ENCODE data around the gene HIRIP3. TPM values are rescaled to one million over a fixed set of nuclear protein-coding genes. Genes with fewer than 3 reads are reported as not detected.

Gene HIRIP3
- total RNA-seq, 8 experiments from 2014 or later = 7.9 to 30.4 (median 16.9) TPM

DNA sequence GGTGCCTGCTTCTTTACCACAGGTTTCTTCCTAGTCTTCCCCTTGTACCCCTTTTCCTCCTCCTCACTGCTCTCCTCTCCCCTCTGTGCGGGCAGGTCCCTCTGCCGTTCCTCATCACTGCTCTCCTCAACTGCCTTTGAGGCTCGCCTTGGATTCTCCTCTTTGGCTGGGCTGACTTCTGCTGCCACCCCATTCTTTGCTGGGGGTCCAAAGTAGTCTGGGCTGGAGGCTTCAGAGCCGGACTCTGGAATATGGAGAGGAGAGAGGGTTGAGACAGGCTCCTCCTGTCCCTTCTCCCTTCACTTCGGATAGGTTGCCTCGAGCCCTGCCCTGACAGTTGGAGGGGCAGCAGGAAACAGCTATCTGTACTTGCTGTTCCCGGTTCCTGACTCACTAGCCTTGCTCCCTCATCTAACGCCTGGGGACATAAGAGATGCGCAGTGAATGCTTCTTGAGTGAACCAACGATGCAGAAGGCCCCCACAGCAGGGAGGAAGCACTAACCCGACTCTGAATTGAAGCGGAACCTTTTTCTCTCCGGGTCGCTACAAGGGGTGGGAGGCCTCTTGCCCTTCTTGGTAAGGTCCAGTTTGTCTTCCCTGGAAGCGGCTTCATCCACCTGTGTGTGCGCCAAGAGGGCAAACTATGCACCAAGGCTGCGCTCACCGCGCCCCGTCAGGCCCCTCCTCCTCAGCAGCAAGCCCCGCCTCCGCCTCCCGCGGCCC lies 655 bp downstream of the HIRIP3 start:
- Histone ChIP-seq H3K27ac (peak overlapping the region; percentile 97 to 98), H3K4me3 (peak overlapping the region; percentile 54 to 91 (median 73)), H3K4me1 (replicated peaks in 1 of 2) (peaks cover 5 to 10% of the 10 kb centered on the region in 2 donors)
- 0 to 100% (median 26%) methylated on average over 1 to 7 of the region's 24 CpGs for WGBS, 10 experiments
- in situ Hi-C loops (cut with MboI; ENCODE audit: low pct_unique_long_range_greater_than_20kb in 2 of 9, low sequenced_read_pairs in 9 of 9, unreplicated experiment in 9 of 9) = no loop called here
- ATAC-seq (replicated peaks in 6 of 8) = peak; percentile 8 to 49 (median 36)

DNA sequence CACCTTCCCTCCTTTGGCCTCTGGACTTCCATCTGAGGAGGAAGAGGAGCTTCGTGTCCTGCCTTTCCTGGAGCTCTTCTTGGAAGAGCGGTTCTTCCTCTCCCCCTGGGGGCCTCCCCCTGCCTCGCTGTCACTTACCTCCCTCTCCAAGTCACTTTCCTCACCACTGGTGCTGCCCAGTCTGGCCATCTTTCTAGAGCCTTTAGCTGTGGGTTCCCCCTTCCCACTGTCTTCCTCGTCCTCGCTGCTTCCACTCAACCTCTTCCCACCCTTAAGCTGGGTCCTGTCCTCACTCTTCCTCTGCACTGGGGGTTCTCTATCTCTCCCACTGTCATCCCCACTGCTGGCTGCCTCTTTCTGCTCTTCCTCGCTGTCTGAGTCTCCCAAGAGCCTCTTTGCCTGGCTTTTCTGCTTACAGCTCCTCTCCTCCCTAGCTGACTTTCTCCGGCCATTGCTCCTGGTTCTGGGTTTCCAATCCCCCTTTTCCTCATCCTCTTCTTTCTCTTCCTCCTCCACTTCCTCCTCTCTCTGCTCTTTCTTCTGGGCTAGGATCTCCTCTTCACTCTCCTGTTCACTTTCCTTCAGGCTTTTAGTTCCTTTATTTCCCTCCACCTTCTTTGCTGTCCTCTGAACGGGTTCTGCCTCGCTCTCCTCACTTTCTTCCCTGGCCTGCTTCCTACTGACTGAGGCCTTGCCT lies 1.4 kb downstream of the HIRIP3 start:
- Histone ChIP-seq H3K27ac (no peak overlapping the region), H3K4me1 (replicated peaks in 1 of 2) (peaks cover 5 to 10% of the 10 kb centered on the region in 2 donors), H3K4me3 (peak overlapping the region in 3 of 5 donors; percentile 54 to 73 (median 62))
- WGBS, 10 experiments = 82 to 98% (median 92%) methylated on average over 2 to 6 of the region's 9 CpGs; no CpG with 5 or more reads in 1 of the 10 experiments
- ATAC-seq (replicated peaks in 6 of 8) = no peak
- in situ Hi-C loops (cut with MboI; ENCODE audit: low pct_unique_long_range_greater_than_20kb in 2 of 9, low sequenced_read_pairs in 9 of 9, unreplicated experiment in 9 of 9) = no loop called here

DNA sequence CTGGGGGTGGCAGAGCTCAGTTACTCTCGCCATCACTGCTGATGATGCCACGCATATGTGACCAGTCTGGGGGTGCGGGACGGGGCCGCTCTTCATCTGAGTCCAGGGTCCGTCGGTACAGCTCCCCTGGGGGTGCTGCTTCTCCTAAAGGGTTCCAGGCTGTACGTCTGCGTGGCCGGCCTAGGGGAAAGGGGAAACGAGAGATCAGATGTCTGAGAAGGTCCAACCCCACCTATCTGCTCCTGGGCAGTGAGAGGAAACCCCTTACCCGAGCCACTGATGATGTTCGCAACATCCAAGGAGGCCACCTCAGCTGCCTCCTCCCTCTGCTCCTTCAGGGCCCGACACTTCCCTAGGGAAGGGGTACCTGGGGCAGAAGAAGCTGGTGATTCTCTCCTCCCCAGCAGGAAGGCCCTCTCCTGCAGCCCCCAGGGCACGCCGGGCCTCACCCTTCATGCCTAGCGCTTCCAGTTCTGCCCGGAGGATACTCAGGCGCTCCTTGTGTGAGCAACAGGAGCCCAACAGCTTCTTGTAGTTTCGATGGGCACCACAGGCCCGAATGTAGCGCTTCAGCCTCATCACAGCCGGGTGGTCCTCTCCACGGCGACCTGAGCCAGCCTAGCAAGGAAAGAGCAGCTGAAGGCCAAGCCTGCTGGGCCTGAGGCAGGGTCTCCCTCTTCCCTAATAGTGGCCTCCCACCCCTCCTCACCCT lies 2.1 kb downstream of the HIRIP3 start:
- H3K4me1 ChIP-seq (replicated peaks in 1 of 2) = peaks cover 5 to 10% of the 10 kb centered on the region in 2 donors
- in situ Hi-C loops (cut with MboI; ENCODE audit: low pct_unique_long_range_greater_than_20kb in 2 of 9, low sequenced_read_pairs in 9 of 9, unreplicated experiment in 9 of 9) = no loop called here
- no peak for ATAC-seq (replicated peaks in 6 of 8)
- no peak overlapping the region for H3K27ac ChIP-seq
- WGBS, 10 experiments = 80 to 100% (median 98%) methylated on average over 1 to 6 of the region's 25 CpGs; no CpG with 5 or more reads in 2 of the 10 experiments
- H3K4me3 ChIP-seq = no peak overlapping the region

DNA sequence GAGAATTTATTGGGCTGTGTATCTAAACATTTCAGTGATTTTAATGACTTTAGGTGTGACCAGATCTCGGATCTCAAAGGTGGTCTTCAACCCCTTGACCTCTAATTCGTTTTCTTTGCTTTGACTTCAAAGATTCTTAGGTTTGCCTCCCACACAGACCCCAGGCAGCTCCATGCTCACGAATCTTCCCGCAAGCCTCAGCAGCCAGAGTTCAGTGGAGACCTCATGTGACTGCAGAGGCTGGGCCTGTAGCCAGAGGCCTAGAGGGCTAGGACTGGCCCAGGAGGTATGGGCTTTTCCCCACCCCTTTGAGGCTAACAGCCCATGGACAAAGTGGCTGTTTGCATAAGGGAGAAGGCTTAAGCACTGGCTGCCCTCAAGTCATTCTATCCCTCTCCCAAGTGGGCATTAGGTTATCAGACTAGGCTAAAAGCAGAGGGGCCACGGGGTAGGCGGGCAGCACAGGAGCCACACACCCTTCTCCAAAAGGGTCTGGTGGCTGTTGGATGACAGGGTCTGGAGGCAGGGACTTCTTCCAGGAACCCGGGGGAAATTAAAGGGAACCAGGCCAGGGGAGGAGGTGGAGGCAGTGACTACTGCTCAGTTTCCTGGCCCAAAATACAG lies 3.0 kb downstream of the HIRIP3 start:
- ATAC-seq (replicated peaks in 6 of 8) = peak in 2 of 8 experiments; percentile 19 to 20
- WGBS, 10 experiments = 27 to 83% (median 55%) methylated on average over 2 to 6 of the region's 7 CpGs; no CpG with 5 or more reads in 4 of the 10 experiments
- Histone ChIP-seq H3K4me1 (replicated peaks in 1 of 2) (peaks cover 5 to 10% of the 10 kb centered on the region in 2 donors), H3K4me3 (no peak overlapping the region), H3K27ac (no peak overlapping the region)
- in situ Hi-C loops (cut with MboI; ENCODE audit: low pct_unique_long_range_greater_than_20kb in 2 of 9, low sequenced_read_pairs in 9 of 9, unreplicated experiment in 9 of 9) = no loop called here

DNA sequence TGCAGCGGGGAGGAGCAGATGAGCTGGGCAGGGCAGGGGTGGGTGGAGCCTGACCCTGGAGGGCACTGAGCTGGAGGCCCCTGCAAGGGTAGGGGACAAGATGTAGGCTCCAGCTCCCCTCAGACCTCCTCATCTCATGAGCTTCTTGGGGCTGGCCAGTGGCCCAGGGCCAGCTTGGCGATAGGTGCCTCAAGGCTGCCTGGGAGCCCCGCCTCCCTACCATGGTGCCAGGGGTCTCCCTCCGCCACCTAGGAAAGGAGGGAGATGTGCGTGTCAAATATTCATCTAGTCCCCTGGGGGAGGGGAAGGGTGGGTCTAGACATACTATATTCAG lies 3.9 kb downstream of the HIRIP3 start:
- Histone ChIP-seq H3K27ac (no peak overlapping the region), H3K4me3 (no peak overlapping the region), H3K4me1 (replicated peaks in 1 of 2) (peaks cover 5 to 8% of the 10 kb centered on the region in 2 donors)
- ATAC-seq (replicated peaks in 6 of 8) = no peak
- WGBS, 10 experiments = 40% methylated on average over 1 of the region's 5 CpGs; no CpG with 5 or more reads in 8 of the 10 experiments
- in situ Hi-C loops (cut with MboI; ENCODE audit: low pct_unique_long_range_greater_than_20kb in 2 of 9, low sequenced_read_pairs in 9 of 9, unreplicated experiment in 9 of 9) = no loop called here

DNA sequence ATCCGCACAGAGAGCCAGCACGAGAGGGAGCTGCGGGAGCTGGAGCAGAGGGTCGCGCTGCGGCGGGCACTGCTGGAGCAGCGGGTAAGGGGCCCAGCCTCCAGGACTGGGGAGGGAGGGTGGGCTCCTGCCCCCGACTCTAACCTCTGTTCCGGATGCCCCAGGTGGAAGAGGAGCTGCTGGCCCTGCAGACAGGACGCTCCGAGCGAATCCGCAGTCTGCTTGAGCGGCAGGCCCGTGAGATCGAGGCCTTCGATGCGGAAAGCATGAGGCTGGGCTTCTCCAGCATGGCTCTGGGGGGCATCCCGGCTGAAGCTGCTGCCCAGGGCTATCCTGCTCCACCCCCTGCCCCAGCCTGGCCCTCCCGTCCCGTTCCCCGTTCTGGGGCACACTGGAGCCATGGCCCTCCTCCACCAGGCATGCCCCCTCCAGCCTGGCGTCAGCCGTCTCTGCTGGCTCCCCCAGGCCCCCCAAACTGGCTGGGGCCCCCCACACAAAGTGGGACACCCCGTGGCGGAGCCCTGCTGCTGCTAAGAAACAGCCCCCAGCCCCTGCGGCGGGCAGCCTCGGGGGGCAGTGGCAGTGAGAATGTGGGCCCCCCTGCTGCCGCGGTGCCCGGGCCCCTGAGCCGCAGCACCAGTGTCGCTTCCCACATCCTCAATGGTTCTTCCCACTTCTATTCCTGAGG lies 4.4 kb downstream of the HIRIP3 start:
- peaks cover 5 to 8% of the 10 kb centered on the region in 2 donors for H3K4me1 ChIP-seq (replicated peaks in 1 of 2)
- no peak overlapping the region for H3K27ac ChIP-seq
- no peak overlapping the region for H3K4me3 ChIP-seq
- in situ Hi-C loops (cut with MboI; ENCODE audit: low pct_unique_long_range_greater_than_20kb in 2 of 9, low sequenced_read_pairs in 9 of 9, unreplicated experiment in 9 of 9) = no loop called here
- 87 to 100% (median 95%) methylated on average over 2 to 4 of the region's 35 CpGs; no CpG with 5 or more reads in 7 of the 10 experiments for WGBS, 10 experiments
- ATAC-seq (replicated peaks in 6 of 8) = no peak

DNA sequence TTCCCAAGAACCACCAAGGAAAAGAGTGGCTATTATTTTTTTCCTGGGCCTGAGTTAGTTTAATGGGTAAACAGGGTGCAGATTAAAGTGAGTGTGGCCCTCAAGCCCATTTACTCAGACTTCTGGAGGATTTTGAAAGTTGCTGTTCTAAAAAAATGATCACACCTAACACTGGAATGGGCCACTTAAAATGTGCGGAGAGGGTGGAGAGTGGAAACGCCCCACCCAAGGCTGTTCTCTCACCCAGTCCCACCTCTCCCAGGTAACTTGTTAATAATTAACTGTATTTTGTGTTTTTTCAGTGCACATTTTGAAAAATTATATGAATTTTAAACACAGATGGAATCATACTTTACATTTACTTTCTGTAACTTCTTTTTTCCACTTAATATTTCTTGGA lies 5.4 kb downstream of the HIRIP3 start:
- Histone ChIP-seq H3K27ac (no peak overlapping the region), H3K4me1 (replicated peaks in 1 of 2) (peaks cover 5 to 8% of the 10 kb centered on the region in 2 donors), H3K4me3 (no peak overlapping the region)
- in situ Hi-C loops (cut with MboI; ENCODE audit: low pct_unique_long_range_greater_than_20kb in 2 of 9, low sequenced_read_pairs in 9 of 9, unreplicated experiment in 9 of 9) = no loop called here
- 90 to 100% (median 100%) methylated on average over 1 to 2 of the region's 2 CpGs; no CpG with 5 or more reads in 2 of the 10 experiments for WGBS, 10 experiments
- no peak for ATAC-seq (replicated peaks in 6 of 8)

DNA sequence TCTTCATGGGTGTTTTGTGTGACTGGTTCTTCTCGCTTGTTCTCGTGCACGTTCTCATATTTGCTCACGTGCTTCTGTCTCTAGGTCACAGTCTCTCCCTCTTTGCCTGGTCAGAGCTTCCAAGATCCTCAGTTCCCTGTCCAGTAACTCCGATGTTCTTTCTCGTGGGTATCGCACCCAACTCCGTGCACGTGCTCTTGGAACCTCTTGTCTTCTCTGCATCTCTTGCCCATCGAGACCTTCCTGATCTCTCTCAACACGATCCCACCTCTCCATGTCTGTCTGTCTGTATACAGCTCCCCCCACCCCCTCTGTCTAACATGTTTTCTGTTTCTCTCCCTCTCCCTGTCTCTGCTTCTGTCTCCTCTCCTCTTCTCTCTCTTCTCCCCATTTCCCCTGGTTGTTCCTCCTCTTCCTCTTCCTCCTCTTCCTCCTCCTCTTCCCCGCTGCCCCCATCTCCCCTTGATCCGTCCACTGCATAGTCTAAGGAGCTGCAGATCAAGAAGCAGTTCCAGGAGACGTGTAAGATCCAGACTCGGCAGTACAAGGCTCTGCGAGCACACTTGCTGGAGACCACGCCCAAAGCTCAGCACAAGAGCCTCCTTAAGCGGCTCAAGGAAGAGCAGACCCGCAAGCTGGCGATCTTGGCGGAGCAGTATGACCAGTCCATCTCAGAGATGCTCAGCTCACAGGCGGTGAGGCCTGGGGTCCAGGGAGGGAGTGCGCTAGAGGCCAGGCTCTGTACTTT lies 6.1 kb downstream of the HIRIP3 start:
- H3K4me1 ChIP-seq (replicated peaks in 1 of 2) = peaks cover 1% of the 10 kb centered on the region in 2 donors
- 69 to 100% (median 90%) methylated on average over 2 to 21 of the region's 23 CpGs; no CpG with 5 or more reads in 1 of the 10 experiments for WGBS, 10 experiments
- H3K4me3 ChIP-seq = no peak overlapping the region
- in situ Hi-C loops (cut with MboI; ENCODE audit: low pct_unique_long_range_greater_than_20kb in 2 of 9, low sequenced_read_pairs in 9 of 9, unreplicated experiment in 9 of 9) = no loop called here
- ATAC-seq (replicated peaks in 6 of 8) = no peak
- H3K27ac ChIP-seq = no peak overlapping the region

DNA sequence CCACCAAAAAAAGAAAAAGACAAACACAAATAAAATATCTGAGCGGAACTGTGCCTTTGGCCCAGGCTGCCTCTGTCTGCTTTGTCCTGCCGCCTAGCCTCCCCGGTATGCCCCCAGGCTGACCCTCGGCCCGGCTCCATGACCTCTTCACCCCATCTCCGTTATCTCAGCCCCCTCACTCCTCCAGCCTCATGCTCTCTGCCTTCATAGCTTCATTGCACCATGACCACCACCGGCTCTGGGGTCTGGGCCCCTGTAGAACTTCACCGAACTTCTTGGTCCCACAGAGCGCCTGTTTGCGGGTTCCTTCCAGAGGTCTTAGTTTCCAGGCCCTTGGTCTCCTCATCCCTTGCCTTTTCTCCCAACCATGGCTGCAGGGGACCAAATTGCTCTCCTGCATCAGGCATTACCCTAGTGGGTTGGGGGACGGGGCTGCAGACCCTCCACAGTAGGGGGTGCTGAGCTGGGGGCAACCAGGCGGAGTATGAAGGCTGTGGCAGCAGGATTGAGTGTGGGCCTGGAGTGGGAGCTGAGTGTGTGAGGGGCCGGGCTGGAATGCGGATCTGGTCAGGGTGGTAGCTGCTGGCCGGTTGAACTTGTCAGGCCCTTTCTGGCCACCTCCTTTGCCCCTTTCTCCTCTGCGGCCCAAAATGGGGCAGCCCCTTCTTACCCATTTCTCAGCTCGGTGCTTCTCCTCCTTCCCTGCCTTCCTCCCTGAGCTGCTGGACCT lies 6.9 kb downstream of the HIRIP3 start:
- in situ Hi-C loops (cut with MboI; ENCODE audit: low pct_unique_long_range_greater_than_20kb in 2 of 9, low sequenced_read_pairs in 9 of 9, unreplicated experiment in 9 of 9) = no loop called here
- Histone ChIP-seq H3K27ac (no peak overlapping the region), H3K4me3 (no peak overlapping the region), H3K4me1 (replicated peaks in 1 of 2) (no peaks in the 10 kb centered on the region)
- ATAC-seq (replicated peaks in 6 of 8) = no peak
- WGBS, 10 experiments = 79 to 100% (median 86%) methylated on average over 1 to 7 of the region's 17 CpGs; no CpG with 5 or more reads in 5 of the 10 experiments

DNA sequence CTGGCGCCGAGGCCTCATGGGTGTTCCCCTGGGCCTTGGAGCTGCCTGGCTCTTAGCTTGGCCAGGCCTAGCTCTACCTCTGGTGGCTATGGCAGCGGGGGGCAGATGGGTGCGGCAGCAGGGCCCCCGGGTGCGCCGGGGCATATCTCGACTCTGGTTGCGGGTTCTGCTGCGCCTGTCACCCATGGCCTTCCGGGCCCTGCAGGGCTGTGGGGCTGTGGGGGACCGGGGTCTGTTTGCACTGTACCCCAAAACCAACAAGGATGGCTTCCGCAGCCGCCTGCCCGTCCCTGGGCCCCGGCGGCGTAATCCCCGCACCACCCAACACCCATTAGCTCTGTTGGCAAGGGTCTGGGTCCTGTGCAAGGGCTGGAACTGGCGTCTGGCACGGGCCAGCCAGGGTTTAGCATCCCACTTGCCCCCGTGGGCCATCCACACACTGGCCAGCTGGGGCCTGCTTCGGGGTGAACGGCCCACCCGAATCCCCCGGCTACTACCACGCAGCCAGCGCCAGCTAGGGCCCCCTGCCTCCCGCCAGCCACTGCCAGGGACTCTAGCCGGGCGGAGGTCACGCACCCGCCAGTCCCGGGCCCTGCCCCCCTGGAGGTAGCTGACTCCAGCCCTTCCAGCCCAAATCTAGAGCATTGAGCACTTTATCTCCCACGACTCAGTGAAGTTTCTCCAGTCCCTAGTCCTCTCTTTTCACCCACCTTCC lies 7.9 kb downstream of the HIRIP3 start:
- Histone ChIP-seq H3K27ac (no peak overlapping the region), H3K4me3 (no peak overlapping the region), H3K4me1 (replicated peaks in 1 of 2) (no peaks in the 10 kb centered on the region)
- WGBS, 10 experiments = 100% methylated on average over 1 to 5 of the region's 35 CpGs; no CpG with 5 or more reads in 8 of the 10 experiments
- ATAC-seq (replicated peaks in 6 of 8) = no peak
- in situ Hi-C loops (cut with MboI; ENCODE audit: low pct_unique_long_range_greater_than_20kb in 2 of 9, low sequenced_read_pairs in 9 of 9, unreplicated experiment in 9 of 9) = no loop called here

DNA sequence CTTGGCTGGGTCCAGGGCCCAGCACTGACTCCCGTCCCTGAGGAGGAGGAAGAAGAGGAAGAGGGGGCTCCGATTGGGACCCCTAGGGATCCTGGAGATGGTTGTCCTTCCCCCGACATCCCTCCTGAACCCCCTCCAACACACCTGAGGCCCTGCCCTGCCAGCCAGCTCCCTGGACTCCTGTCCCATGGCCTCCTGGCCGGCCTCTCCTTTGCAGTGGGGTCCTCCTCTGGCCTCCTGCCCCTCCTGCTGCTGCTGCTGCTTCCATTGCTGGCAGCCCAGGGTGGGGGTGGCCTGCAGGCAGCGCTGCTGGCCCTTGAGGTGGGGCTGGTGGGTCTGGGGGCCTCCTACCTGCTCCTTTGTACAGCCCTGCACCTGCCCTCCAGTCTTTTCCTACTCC lies 8.5 kb downstream of the HIRIP3 start:
- Histone ChIP-seq H3K27ac (no peak overlapping the region), H3K4me1 (replicated peaks in 1 of 2) (no peaks in the 10 kb centered on the region), H3K4me3 (no peak overlapping the region)
- whole genome bisulfite sequencing, 10 experiments = 89 to 100% methylated on average over 1 to 3 of the region's 5 CpGs; no CpG with 5 or more reads in 8 of the 10 experiments
- in situ Hi-C loops (cut with MboI; ENCODE audit: low pct_unique_long_range_greater_than_20kb in 2 of 9, low sequenced_read_pairs in 9 of 9, unreplicated experiment in 9 of 9) = no loop called here
- no peak for ATAC-seq (replicated peaks in 6 of 8)

Data from motor neuron (in vitro differentiated cells).